ENCODE results near the gene KRTAP4-16. TPM values are rescaled to one million over a fixed set of nuclear protein-coding genes. Genes with fewer than 3 reads are reported as not detected.
"Not testable (repeated sequence)": the region's sequence is repeated elsewhere in the genome, so short reads cannot be mapped to it uniquely, and the experiment has no call there.

KRTAP4-16 gene
- total RNA-seq (not detected), polyA plus RNA-seq (ENCODE audit: insufficient read depth in 1 of 8, insufficient read length in 8 of 8, low replicate concordance in 1 of 8) (not detected)
- long read RNA-seq, donor 1, result 0 reads
- long read RNA-seq, donor 2, result 0 reads
- long read RNA-seq, donor 3, result 0 reads
- long read RNA-seq, donor 4, result 0 reads
- long read RNA-seq, donor 5, result 0 reads
- long read RNA-seq, donor 6, result 0 reads
- long read RNA-seq, donor 7, result 0 reads
- long read RNA-seq, donor 8, result 0 reads
- long read RNA-seq, donor 9, result 0 reads
- long read RNA-seq, donor 10, result 0 reads
- long read RNA-seq, donor 11, result 0 reads

DNA sequence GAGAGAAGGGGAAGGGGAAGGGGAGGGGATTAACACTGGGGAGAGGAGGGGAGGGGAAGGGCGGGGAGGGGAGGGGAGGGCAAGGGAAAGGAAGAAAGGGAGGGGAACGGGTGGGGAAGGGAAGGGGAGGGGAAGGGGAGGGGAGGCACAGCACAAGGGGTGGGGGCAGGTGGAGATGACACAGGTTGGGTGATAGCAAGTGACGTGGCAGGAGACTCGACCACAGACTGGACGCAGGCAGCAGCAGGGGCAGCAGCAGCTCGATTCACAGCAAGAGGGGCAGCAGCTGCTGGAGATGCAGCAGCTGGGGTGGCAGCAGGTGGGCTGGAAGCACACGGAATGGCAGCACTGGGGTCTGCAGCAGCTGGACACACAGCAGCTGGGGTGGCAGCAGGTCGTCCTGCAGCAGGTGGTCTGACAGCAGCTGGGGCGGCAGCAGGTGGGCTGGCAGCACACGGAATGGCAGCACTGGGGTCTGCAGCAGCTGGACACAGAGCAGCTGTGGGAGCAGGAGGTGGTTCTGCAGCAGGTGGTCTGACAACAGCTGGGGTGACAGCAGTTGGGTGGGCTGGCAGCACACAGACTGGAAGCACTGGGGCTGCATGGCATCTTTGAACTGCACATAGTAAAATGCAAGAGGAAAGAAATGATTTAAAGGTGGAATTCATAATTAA lies at the start of gene KRTAP4-16:
Gene KRTAP4-16 (minus strand): TSS at position 624 of the 674 bp plus-strand sequence. CDS start 0 bp downstream, at position 624.
- Histone ChIP-seq H3K4me3 (ENCODE audit: low read length) (no peak within 1 kb of the TSS), H3K4me1 (ENCODE audit: control insufficient read depth, insufficient read depth, low read length) (no peaks in the 10 kb centered on the region), H3K27me3 (ENCODE audit: control insufficient read depth, insufficient read depth, low read length) (no peaks in the 10 kb centered on the region), H3K27ac (ENCODE audit: low read length) (no peak within 1 kb of the TSS), H3K36me3 (ENCODE audit: control insufficient read depth, insufficient read depth, low read length) (no peaks in the 10 kb centered on the region), H3K9me3 (replicated peaks; ENCODE audit: control insufficient read depth, low read depth, low read length) (no peaks in the 10 kb centered on the region)
- WGBS (ENCODE audit: insufficient coverage), result 41% methylated on average over 9 of the region's 10 CpGs
- DNase-seq, result no peak

DNA sequence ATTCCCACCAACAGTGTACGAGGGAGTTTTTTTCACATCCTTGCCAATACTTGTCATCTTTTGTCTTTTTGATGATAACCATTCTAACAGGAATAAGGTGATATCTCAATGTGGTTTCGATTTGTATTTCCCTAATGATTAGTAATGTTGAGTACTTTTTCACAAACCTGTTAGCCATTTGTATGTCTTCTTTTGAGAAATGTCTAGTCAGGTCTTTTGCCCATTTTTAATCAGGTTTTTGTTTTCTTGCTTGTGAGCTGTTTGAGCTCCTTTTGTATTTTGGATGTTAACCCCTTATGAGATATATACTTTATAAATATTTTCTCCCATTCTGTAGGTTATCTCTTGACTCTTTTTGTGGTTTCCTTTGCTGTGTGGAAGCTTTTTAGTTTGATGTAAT lies 49.5 kb upstream of the KRTAP4-16 start:
- no peak for DNase-seq
- H3K4me3 ChIP-seq (ENCODE audit: low read length), result no peak overlapping the region
- no CpG with 5 or more reads among the region's 2 CpGs for WGBS (ENCODE audit: insufficient coverage)
- H3K36me3 ChIP-seq (ENCODE audit: control insufficient read depth, insufficient read depth, low read length), result no peaks in the 10 kb centered on the region
- H3K27ac ChIP-seq (ENCODE audit: low read length), result no peak overlapping the region
- H3K4me1 ChIP-seq (ENCODE audit: control insufficient read depth, insufficient read depth, low read length), result no peaks in the 10 kb centered on the region
- H3K27me3 ChIP-seq (ENCODE audit: control insufficient read depth, insufficient read depth, low read length), result no peaks in the 10 kb centered on the region
- H3K9me3 ChIP-seq (replicated peaks; ENCODE audit: control insufficient read depth, low read depth, low read length), result no peaks in the 10 kb centered on the region

DNA sequence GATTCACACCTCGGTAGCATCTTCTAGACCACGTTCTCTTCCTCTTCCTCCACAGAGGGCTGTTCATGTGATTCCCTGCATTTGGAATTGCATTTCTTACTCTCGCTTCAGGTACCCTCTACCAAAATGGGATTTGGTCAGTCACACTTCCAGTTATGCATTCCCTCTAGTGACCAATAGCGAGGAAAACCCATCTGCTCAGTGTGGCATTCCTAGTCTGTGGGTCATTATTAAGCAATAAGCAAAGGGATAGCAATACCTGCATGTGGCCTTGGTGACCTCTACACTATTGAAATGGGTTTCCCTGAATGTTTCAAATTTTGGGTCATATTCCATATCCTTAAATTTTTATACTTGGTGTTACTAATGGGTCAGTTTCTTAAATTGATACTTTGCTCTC lies 48.0 kb upstream of the KRTAP4-16 start:
- 54% methylated on average over 3 of the region's 4 CpGs for WGBS (ENCODE audit: insufficient coverage)

DNA sequence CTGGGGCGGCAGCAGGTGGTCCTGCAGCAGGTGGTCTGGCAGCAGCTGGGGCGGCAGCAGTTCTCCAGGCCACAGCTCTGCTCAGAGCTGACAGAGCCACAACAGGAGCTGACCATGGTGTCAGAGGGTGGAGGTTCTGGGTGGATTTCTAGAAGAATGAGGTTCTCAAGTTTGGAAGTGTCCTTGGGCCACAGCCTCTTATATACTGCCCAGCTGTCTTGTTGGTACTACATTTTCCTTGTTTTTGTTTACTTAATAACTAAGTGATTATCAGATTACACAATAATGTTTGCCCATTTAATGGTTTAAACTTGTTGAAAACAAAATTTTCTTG lies 47.6 kb upstream of the KRTAP4-16 start, which contains the start of gene KRTAP4-5:
Gene KRTAP4-5 (minus strand): TSS at position 174 of the 334 bp plus-strand sequence. CDS start 58 bp downstream, at position 116.
- H3K27ac ChIP-seq (ENCODE audit: low read length), result no peak within 1 kb of the TSS
- no peaks in the 10 kb centered on the region for H3K9me3 ChIP-seq (replicated peaks; ENCODE audit: control insufficient read depth, low read depth, low read length)
- no peak within 1 kb of the TSS for H3K4me3 ChIP-seq (ENCODE audit: low read length)
- WGBS (ENCODE audit: insufficient coverage), result 48% methylated on average over 2 of the region's 2 CpGs
- H3K27me3 ChIP-seq (ENCODE audit: control insufficient read depth, insufficient read depth, low read length), result no peaks in the 10 kb centered on the region
- DNase-seq, result no peak
- no peaks in the 10 kb centered on the region for H3K36me3 ChIP-seq (ENCODE audit: control insufficient read depth, insufficient read depth, low read length)
- no peaks in the 10 kb centered on the region for H3K4me1 ChIP-seq (ENCODE audit: control insufficient read depth, insufficient read depth, low read length)

More for the DNA sequence above, 48.0 kb upstream of the KRTAP4-16 start:
- H3K4me3 ChIP-seq (ENCODE audit: low read length), result no peak overlapping the region
- H3K9me3 ChIP-seq (replicated peaks; ENCODE audit: control insufficient read depth, low read depth, low read length), result no peaks in the 10 kb centered on the region
- no peaks in the 10 kb centered on the region for H3K36me3 ChIP-seq (ENCODE audit: control insufficient read depth, insufficient read depth, low read length)
- DNase-seq, result no peak
- H3K4me1 ChIP-seq (ENCODE audit: control insufficient read depth, insufficient read depth, low read length), result no peaks in the 10 kb centered on the region
- no peak overlapping the region for H3K27ac ChIP-seq (ENCODE audit: low read length)
- H3K27me3 ChIP-seq (ENCODE audit: control insufficient read depth, insufficient read depth, low read length), result no peaks in the 10 kb centered on the region

DNA sequence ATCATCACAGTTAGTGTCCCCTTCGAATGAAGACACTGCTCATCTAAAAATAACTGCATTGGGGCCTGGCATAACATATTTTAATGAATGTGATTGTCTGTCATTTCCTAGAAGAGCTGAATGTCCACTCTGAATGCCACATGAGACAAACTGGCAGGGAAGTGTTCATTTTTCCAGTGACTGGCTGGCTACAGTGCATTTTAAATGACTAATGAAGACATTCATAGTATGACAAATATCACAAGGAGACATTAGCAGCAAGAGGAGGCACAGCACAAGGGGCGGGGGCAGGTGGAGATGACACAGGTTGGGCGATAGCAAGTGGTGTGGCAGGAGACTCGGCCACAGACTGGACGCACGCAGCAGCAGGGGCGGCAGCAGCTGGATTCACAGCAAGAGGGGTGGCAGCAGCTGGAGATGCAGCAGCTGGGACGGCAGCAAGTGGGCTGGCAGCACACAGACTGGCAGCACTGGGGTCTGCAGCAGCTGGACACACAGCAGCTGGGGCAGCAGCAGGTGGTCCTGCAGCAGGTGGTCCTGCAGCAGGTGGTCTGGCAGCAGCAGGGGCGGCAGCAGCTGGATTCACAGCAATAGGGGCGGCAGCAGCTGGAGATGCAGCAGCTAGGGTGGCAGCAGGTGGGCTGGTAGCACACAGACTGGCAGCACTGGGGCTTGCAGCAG lies 47.1 kb upstream of the KRTAP4-16 start:
- not testable (repeated sequence) for H3K36me3 ChIP-seq (ENCODE audit: control insufficient read depth, insufficient read depth, low read length); H3K9me3 ChIP-seq (replicated peaks; ENCODE audit: control insufficient read depth, low read depth, low read length); H3K4me3 ChIP-seq (ENCODE audit: low read length); DNase-seq; H3K27me3 ChIP-seq (ENCODE audit: control insufficient read depth, insufficient read depth, low read length); H3K4me1 ChIP-seq (ENCODE audit: control insufficient read depth, insufficient read depth, low read length); H3K27ac ChIP-seq (ENCODE audit: low read length)
- WGBS (ENCODE audit: insufficient coverage), result 70% methylated on average over 9 of the region's 10 CpGs

DNA sequence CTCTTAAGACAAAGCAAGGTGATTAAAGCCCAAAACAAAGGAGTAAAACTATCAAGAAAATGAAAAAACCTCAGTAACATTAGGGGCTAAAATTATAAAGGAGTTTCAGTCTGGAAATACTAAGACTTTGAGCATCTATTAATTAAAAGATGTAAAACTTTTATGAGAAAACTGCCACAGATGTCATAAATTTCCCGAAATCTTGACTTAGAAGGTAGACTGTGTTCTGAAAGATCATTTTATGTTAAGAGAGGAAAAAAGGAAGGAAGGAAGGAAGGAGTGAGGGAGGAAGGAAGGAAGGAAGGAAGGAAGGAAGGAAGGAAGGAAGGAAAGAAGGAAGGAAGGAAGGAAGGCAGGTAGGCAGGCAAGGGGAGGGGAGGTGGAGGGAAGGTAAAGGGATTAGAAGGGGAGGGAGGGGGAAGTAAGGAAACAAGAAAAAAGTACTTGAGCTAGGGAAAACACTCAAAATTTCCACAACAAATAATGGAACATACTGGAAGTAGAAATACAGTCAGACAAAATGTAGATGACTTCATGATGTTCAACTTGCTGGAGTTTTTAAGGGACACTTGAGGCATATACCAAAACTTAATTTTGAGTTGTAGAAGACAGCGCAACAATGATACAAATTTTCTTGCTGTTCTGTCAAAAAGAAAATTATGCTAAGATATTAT lies 45.7 kb upstream of the KRTAP4-16 start:
- WGBS (ENCODE audit: insufficient coverage), result 67% methylated on average over 1 of the region's 2 CpGs

DNA sequence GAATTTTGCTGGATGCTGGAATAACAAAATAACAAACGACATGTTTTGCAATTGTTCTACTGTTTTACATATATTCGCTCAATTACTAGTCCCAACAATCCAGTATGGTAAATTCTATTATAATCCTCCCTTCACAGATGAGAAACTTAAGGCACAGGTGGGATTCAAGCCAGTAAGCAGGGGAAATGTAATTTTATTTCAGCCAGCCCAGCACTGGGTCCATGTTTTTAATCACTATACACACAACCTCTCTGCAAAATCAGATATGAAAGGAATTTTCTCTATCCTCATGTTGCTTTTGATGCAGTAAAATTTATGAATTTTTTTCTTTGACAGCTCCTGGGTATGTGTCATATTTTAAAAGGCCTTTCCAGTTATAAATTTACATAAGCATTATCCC lies 43.3 kb upstream of the KRTAP4-16 start:
- WGBS (ENCODE audit: insufficient coverage), result no CpG with 5 or more reads among the region's 2 CpGs

More for the DNA sequence above, 45.7 kb upstream of the KRTAP4-16 start:
- DNase-seq, result no peak
- no peaks in the 10 kb centered on the region for H3K36me3 ChIP-seq (ENCODE audit: control insufficient read depth, insufficient read depth, low read length)
- no peak overlapping the region for H3K27ac ChIP-seq (ENCODE audit: low read length)
- no peaks in the 10 kb centered on the region for H3K4me1 ChIP-seq (ENCODE audit: control insufficient read depth, insufficient read depth, low read length)
- H3K27me3 ChIP-seq (ENCODE audit: control insufficient read depth, insufficient read depth, low read length), result no peaks in the 10 kb centered on the region
- H3K9me3 ChIP-seq (replicated peaks; ENCODE audit: control insufficient read depth, low read depth, low read length), result peaks cover 11% of the 10 kb centered on the region
- no peak overlapping the region for H3K4me3 ChIP-seq (ENCODE audit: low read length)

DNA sequence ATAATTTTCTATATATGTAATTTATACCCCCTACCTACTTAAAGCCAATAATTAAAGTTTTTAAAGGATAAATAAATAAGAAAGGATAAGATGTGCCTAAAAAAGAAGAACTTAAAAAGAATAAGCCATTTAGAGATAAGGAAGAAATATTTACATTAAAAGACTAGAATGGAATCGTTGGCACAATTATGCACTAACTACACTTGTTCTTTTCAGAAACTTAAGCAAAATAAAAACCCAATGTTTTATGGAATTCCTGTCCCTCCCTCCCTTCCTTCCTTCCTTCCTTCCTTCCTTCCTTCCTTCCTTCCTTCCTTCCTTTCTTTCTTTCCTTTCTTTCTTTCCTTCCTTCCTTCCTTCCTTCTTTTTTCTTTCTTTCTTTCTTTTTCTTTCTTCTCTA lies 42.8 kb upstream of the KRTAP4-16 start:
- WGBS (ENCODE audit: insufficient coverage), result no CpG with 5 or more reads among the region's 1 CpG
- no peak for DNase-seq
- no peaks in the 10 kb centered on the region for H3K4me1 ChIP-seq (ENCODE audit: control insufficient read depth, insufficient read depth, low read length)
- no peak overlapping the region for H3K4me3 ChIP-seq (ENCODE audit: low read length)
- H3K27me3 ChIP-seq (ENCODE audit: control insufficient read depth, insufficient read depth, low read length), result no peaks in the 10 kb centered on the region
- H3K9me3 ChIP-seq (replicated peaks; ENCODE audit: control insufficient read depth, low read depth, low read length), result peaks cover 20% of the 10 kb centered on the region
- H3K36me3 ChIP-seq (ENCODE audit: control insufficient read depth, insufficient read depth, low read length), result no peaks in the 10 kb centered on the region
- H3K27ac ChIP-seq (ENCODE audit: low read length), result no peak overlapping the region

More for the DNA sequence above, 43.3 kb upstream of the KRTAP4-16 start:
- H3K4me1 ChIP-seq (ENCODE audit: control insufficient read depth, insufficient read depth, low read length), result no peaks in the 10 kb centered on the region
- DNase-seq, result no peak
- H3K9me3 ChIP-seq (replicated peaks; ENCODE audit: control insufficient read depth, low read depth, low read length), result peaks cover 16% of the 10 kb centered on the region
- no peaks in the 10 kb centered on the region for H3K27me3 ChIP-seq (ENCODE audit: control insufficient read depth, insufficient read depth, low read length)
- no peaks in the 10 kb centered on the region for H3K36me3 ChIP-seq (ENCODE audit: control insufficient read depth, insufficient read depth, low read length)
- no peak overlapping the region for H3K27ac ChIP-seq (ENCODE audit: low read length)
- no peak overlapping the region for H3K4me3 ChIP-seq (ENCODE audit: low read length)

DNA sequence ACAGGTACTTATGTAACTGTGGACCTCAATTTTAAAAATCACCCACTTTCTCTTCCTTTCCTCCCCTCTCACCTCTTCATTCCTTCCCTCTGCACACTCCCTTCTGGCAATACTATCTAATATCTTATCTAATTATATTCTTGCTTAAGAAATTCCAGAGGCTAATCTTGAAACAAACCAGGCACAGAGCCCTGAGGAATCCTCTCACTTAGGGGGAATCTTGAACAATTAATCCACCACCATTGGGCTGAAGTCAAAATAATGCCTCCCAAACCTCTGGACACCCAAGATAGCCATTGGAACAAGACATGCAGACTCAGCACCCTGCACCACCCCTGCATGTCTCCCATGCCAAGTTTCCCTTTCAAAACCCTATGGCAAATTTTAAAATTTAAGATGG lies 39.4 kb upstream of the KRTAP4-16 start:
- Histone ChIP-seq H3K4me1 (ENCODE audit: control insufficient read depth, insufficient read depth, low read length) (no peaks in the 10 kb centered on the region), H3K9me3 (replicated peaks; ENCODE audit: control insufficient read depth, low read depth, low read length) (peaks cover 23% of the 10 kb centered on the region), H3K27me3 (ENCODE audit: control insufficient read depth, insufficient read depth, low read length) (no peaks in the 10 kb centered on the region), H3K4me3 (ENCODE audit: low read length) (no peak overlapping the region), H3K27ac (ENCODE audit: low read length) (no peak overlapping the region), H3K36me3 (ENCODE audit: control insufficient read depth, insufficient read depth, low read length) (no peaks in the 10 kb centered on the region)
- DNase-seq, result no peak

Data from muscle of leg (tissue), 16 donors.